Measurements from ENCODE around the gene SEMA7A. TPM values are rescaled to one million over a fixed set of nuclear protein-coding genes. Genes with fewer than 3 reads are reported as not detected.

SEMA7A gene
- total and polyA plus RNA-seq, 2 of the 4 experiments (the other 2 are of a cell fraction): 30.5 to 87.3 TPM

DNA sequence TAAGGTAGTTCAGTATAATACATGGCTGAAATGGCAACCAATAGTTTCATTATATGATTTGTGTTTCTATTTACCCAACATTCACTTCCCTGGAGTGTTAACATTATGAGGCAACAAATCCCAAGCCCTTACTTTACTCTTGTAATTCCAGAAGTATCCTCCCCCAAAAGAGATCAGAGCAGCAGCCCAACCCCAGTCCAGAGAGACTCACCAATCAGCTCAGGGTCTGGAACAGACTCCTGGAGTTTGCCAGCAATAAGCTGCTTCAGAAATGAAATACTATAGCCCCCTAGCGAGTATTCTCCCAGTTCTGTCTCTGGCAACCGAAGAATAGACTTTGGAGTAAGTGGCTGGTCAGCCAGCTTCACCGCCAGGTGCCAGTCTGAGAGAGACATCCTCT, 24.7 kb upstream of the SEMA7A start:
- ATAC-seq (ENCODE audit: low read depth): no peak
- 100% methylated on average over 1 of the region's 3 CpGs; no CpG with 5 or more reads in 1 of the 2 experiments for WGBS, 2 experiments (ENCODE audit: extremely low coverage in 2 of 2, insufficient read length in 1 of 2)
- H3K23ac ChIP-seq (ENCODE audit: low read depth, low read length): no peak overlapping the region
- ChIA-PET POLR2A (ENCODE audit: unreplicated experiment) (no interaction called here), CTCF (no interaction called here)
- H3K56ac ChIP-seq (ENCODE audit: extremely low read depth, insufficient read depth, low read length): no peak overlapping the region
- no peak overlapping the region for H3K9ac ChIP-seq (ENCODE audit: low read depth, low read length)
- in situ Hi-C loops (cut with MboI; ENCODE audit: low sequenced_read_pairs) (no loop called here), dilution Hi-C loops (cut with HindIII; ENCODE audit: low sequenced_read_pairs, unreplicated experiment) (no loop called here), intact Hi-C loops (cut with micrococcal nuclease) (no loop called here)
- no peak overlapping the region for H4K91ac ChIP-seq (ENCODE audit: insufficient read depth, low read depth, low read length)
- H3K4me2 ChIP-seq (ENCODE audit: low read depth, low read length): no peak overlapping the region
- no peaks in the 10 kb centered on the region for H3K27me3 ChIP-seq (ENCODE audit: control insufficient read depth, insufficient read depth, low read length)
- H2AK9ac ChIP-seq (replicated peaks; ENCODE audit: low read depth, low read length, poor library complexity): no peak overlapping the region
- H2BK20ac ChIP-seq (ENCODE audit: low read depth, low read length): no peak overlapping the region
- H2AFZ ChIP-seq (replicated peaks; ENCODE audit: low read length, poor library complexity): no peak overlapping the region
- no peak overlapping the region for H3K27ac ChIP-seq (ENCODE audit: insufficient read depth, low read length)
- peaks cover 6% of the 10 kb centered on the region; the same call in 1 of the 2 replicates for H3K4me1 ChIP-seq (ENCODE audit: control insufficient read depth, insufficient read depth, low read length)
- no peaks in the 10 kb centered on the region for H3K9me3 ChIP-seq (ENCODE audit: control insufficient read depth, insufficient read depth, low read length)
- H3K4ac ChIP-seq (ENCODE audit: low read depth, low read length): no peak overlapping the region
- H3K18ac ChIP-seq (ENCODE audit: low read depth, low read length): no peak overlapping the region
- H3K14ac ChIP-seq (replicated peaks; ENCODE audit: low read depth, low read length): no peak overlapping the region
- H2AK5ac ChIP-seq (ENCODE audit: low read depth, low read length): no peak overlapping the region
- no peak for DNase-seq
- H3K36me3 ChIP-seq (ENCODE audit: control insufficient read depth, insufficient read depth, low read length): peaks cover 5% of the 10 kb centered on the region
- H3K9me1 ChIP-seq (ENCODE audit: insufficient read depth, low read length): no peaks in the 10 kb centered on the region
- no peak overlapping the region for H4K5ac ChIP-seq (ENCODE audit: low read depth, low read length)
- no TSS peak for BruUV-seq (replicated peaks)
- no peak overlapping the region for H4K8ac ChIP-seq (ENCODE audit: low read depth in 2 of 2, low read length in 2 of 2)
- H3K4me3 ChIP-seq (ENCODE audit: insufficient read depth, low read depth, low read length): no peak overlapping the region
- H2BK120ac ChIP-seq (ENCODE audit: low read depth, low read length): no peak overlapping the region
- H2BK5ac ChIP-seq (ENCODE audit: low read depth, low read length, poor library complexity, severe bottlenecking): no peak overlapping the region
- TF ChIP-seq MAZ (IDR thresholded peaks at IDR 0.05; ENCODE audit: borderline replicate concordance, low read depth, low read length) (no peak), RAD21 (IDR thresholded peaks at IDR 0.05; ENCODE audit: low read length) (no peak), NFE2L2 (IDR thresholded peaks at IDR 0.05; ENCODE audit: low read depth, low read length) (no peak), POLR2A (IDR thresholded peaks at IDR 0.05; ENCODE audit: low read depth, low read length) (no peak), SMC3 (IDR thresholded peaks at IDR 0.05; ENCODE audit: low read depth, low read length) (no peak), CEBPB (IDR thresholded peaks at IDR 0.05; ENCODE audit: low read depth, low read length) (no peak), MAFK (IDR thresholded peaks at IDR 0.05; ENCODE audit: low read depth, low read length) (no peak), FOS (IDR thresholded peaks at IDR 0.05; ENCODE audit: low read depth, low read length) (no peak), CHD1 (IDR thresholded peaks at IDR 0.05; ENCODE audit: low read depth, low read length) (no peak)
- TF ChIP-seq, protein P1, sequence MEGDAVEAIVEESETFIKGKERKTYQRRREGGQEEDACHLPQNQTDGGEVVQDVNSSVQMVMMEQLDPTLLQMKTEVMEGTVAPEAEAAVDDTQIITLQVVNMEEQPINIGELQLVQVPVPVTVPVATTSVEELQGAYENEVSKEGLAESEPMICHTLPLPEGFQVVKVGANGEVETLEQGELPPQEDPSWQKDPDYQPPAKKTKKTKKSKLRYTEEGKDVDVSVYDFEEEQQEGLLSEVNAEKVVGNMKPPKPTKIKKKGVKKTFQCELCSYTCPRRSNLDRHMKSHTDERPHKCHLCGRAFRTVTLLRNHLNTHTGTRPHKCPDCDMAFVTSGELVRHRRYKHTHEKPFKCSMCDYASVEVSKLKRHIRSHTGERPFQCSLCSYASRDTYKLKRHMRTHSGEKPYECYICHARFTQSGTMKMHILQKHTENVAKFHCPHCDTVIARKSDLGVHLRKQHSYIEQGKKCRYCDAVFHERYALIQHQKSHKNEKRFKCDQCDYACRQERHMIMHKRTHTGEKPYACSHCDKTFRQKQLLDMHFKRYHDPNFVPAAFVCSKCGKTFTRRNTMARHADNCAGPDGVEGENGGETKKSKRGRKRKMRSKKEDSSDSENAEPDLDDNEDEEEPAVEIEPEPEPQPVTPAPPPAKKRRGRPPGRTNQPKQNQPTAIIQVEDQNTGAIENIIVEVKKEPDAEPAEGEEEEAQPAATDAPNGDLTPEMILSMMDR (conservative IDR thresholded peaks at IDR 0.05; ENCODE audit: low read depth, low read length): no peak
- TF ChIP-seq, protein P2, sequence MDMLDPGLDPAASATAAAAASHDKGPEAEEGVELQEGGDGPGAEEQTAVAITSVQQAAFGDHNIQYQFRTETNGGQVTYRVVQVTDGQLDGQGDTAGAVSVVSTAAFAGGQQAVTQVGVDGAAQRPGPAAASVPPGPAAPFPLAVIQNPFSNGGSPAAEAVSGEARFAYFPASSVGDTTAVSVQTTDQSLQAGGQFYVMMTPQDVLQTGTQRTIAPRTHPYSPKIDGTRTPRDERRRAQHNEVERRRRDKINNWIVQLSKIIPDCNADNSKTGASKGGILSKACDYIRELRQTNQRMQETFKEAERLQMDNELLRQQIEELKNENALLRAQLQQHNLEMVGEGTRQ (IDR thresholded peaks at IDR 0.05; ENCODE audit: low read depth, low read length): no peak
- TF ChIP-seq, protein P3, sequence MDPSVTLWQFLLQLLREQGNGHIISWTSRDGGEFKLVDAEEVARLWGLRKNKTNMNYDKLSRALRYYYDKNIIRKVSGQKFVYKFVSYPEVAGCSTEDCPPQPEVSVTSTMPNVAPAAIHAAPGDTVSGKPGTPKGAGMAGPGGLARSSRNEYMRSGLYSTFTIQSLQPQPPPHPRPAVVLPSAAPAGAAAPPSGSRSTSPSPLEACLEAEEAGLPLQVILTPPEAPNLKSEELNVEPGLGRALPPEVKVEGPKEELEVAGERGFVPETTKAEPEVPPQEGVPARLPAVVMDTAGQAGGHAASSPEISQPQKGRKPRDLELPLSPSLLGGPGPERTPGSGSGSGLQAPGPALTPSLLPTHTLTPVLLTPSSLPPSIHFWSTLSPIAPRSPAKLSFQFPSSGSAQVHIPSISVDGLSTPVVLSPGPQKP (IDR thresholded peaks at IDR 0.05; ENCODE audit: borderline replicate concordance, low read depth, low read length): no peak
- no peak overlapping the region for H2BK15ac ChIP-seq (ENCODE audit: low read depth, low read length)
- H3K79me1 ChIP-seq (ENCODE audit: low read depth in 1 of 2, low read length in 2 of 2): peaks cover 5 to 42% of the 10 kb centered on the region in 2 experiments
- no peaks in the 10 kb centered on the region for H4K20me1 ChIP-seq (ENCODE audit: insufficient read depth, low read length)
